ENCODE results near the gene PRRG3.

Gene PRRG3

GRCh38 chrX:151697522-151697921, 2.3 kb downstream of the PRRG3 start:
- Histone ChIP-seq H3K36me3 (ENCODE audit: insufficient read depth, low read length) (no peaks in the 10 kb centered on the region), H3K9me3 (ENCODE audit: low read length) (no peaks in the 10 kb centered on the region), H3K4me1 (ENCODE audit: insufficient read depth, low read length) (no peaks in the 10 kb centered on the region), H3K4me3 (ENCODE audit: low read depth in 1 of 2, low read length in 2 of 2) (no peak overlapping the region), H3K27me3 (ENCODE audit: control insufficient read depth in 1 of 2, insufficient read depth in 2 of 2, low read length in 2 of 2) (peaks cover 0 to 7% of the 10 kb centered on the region in 2 donors), H3K27ac (ENCODE audit: low read depth, low read length) (no peak overlapping the region), H3K9ac (ENCODE audit: low read length) (no peak overlapping the region)

- peaks cover 0 to 3% of the 10 kb centered on the region in 2 donors for H3K27me3 ChIP-seq (ENCODE audit: control insufficient read depth in 1 of 2, insufficient read depth in 2 of 2, low read length in 2 of 2)
- H3K9me3 ChIP-seq (ENCODE audit: low read length), result no peaks in the 10 kb centered on the region
- no peak overlapping the region for H3K9ac ChIP-seq (ENCODE audit: low read length)
- H3K4me1 ChIP-seq (ENCODE audit: insufficient read depth, low read length), result no peaks in the 10 kb centered on the region
- H3K36me3 ChIP-seq (ENCODE audit: insufficient read depth, low read length), result no peaks in the 10 kb centered on the region
- H3K4me3 ChIP-seq (ENCODE audit: low read depth in 1 of 2, low read length in 2 of 2), result no peak overlapping the region
- no peak overlapping the region for H3K27ac ChIP-seq (ENCODE audit: low read depth, low read length)
These were observed 3.2 kb downstream of the PRRG3 start for GRCh38 chrX:151698485-151698884.

GRCh38 chrX:151699746-151700145, 4.5 kb downstream of the PRRG3 start:
- no peak overlapping the region for H3K9ac ChIP-seq (ENCODE audit: low read length)

GRCh38 chrX:151700581-151700980, 5.3 kb downstream of the PRRG3 start:
- H3K9ac ChIP-seq (ENCODE audit: low read length), result no peak overlapping the region
- no peak overlapping the region for H3K27ac ChIP-seq (ENCODE audit: low read depth, low read length)
- no peak overlapping the region for H3K4me3 ChIP-seq (ENCODE audit: low read depth in 1 of 2, low read length in 2 of 2)
- H3K9me3 ChIP-seq (ENCODE audit: low read length), result no peaks in the 10 kb centered on the region
- peaks cover 0 to 3% of the 10 kb centered on the region in 2 donors for H3K27me3 ChIP-seq (ENCODE audit: control insufficient read depth in 1 of 2, insufficient read depth in 2 of 2, low read length in 2 of 2)
- no peaks in the 10 kb centered on the region for H3K4me1 ChIP-seq (ENCODE audit: insufficient read depth, low read length)
- no peaks in the 10 kb centered on the region for H3K36me3 ChIP-seq (ENCODE audit: insufficient read depth, low read length)

More at GRCh38 chrX:151699746-151700145, 4.5 kb downstream of the PRRG3 start:
- H3K9me3 ChIP-seq (ENCODE audit: low read length), result no peaks in the 10 kb centered on the region
- H3K27me3 ChIP-seq (ENCODE audit: control insufficient read depth in 1 of 2, insufficient read depth in 2 of 2, low read length in 2 of 2), result peaks cover 0 to 3% of the 10 kb centered on the region in 2 donors
- no peak overlapping the region for H3K4me3 ChIP-seq (ENCODE audit: low read depth in 1 of 2, low read length in 2 of 2)
- no peaks in the 10 kb centered on the region for H3K4me1 ChIP-seq (ENCODE audit: insufficient read depth, low read length)
- H3K36me3 ChIP-seq (ENCODE audit: insufficient read depth, low read length), result no peaks in the 10 kb centered on the region
- H3K27ac ChIP-seq (ENCODE audit: low read depth, low read length), result no peak overlapping the region

- Histone ChIP-seq H3K9me3 (ENCODE audit: low read length) (no peaks in the 10 kb centered on the region), H3K27ac (ENCODE audit: low read depth, low read length) (no peak overlapping the region), H3K27me3 (ENCODE audit: control insufficient read depth in 1 of 2, insufficient read depth in 2 of 2, low read length in 2 of 2) (peaks cover 0 to 2% of the 10 kb centered on the region in 2 donors), H3K36me3 (ENCODE audit: insufficient read depth, low read length) (no peaks in the 10 kb centered on the region), H3K4me3 (ENCODE audit: low read depth in 1 of 2, low read length in 2 of 2) (no peak overlapping the region), H3K9ac (ENCODE audit: low read length) (no peak overlapping the region), H3K4me1 (ENCODE audit: insufficient read depth, low read length) (no peaks in the 10 kb centered on the region)
These were observed 5.8 kb downstream of the PRRG3 start for GRCh38 chrX:151701071-151701470.

- Histone ChIP-seq H3K27me3 (ENCODE audit: control insufficient read depth in 1 of 2, insufficient read depth in 2 of 2, low read length in 2 of 2) (no peaks in the 10 kb centered on the region), H3K4me3 (ENCODE audit: low read depth in 1 of 2, low read length in 2 of 2) (no peak overlapping the region), H3K9ac (ENCODE audit: low read length) (no peak overlapping the region), H3K27ac (ENCODE audit: low read depth, low read length) (no peak overlapping the region), H3K4me1 (ENCODE audit: insufficient read depth, low read length) (no peaks in the 10 kb centered on the region), H3K9me3 (ENCODE audit: low read length) (no peaks in the 10 kb centered on the region), H3K36me3 (ENCODE audit: insufficient read depth, low read length) (no peaks in the 10 kb centered on the region)
These were observed 6.3 kb downstream of the PRRG3 start for GRCh38 chrX:151701531-151701930.

- Histone ChIP-seq H3K9me3 (ENCODE audit: low read length) (no peaks in the 10 kb centered on the region), H3K36me3 (ENCODE audit: insufficient read depth, low read length) (no peaks in the 10 kb centered on the region), H3K27ac (ENCODE audit: low read depth, low read length) (no peak overlapping the region), H3K27me3 (ENCODE audit: control insufficient read depth in 1 of 2, insufficient read depth in 2 of 2, low read length in 2 of 2) (no peaks in the 10 kb centered on the region), H3K4me1 (ENCODE audit: insufficient read depth, low read length) (no peaks in the 10 kb centered on the region), H3K9ac (ENCODE audit: low read length) (no peak overlapping the region), H3K4me3 (ENCODE audit: low read depth in 1 of 2, low read length in 2 of 2) (no peak overlapping the region)
These were observed 6.9 kb downstream of the PRRG3 start for GRCh38 chrX:151702026-151702714.

GRCh38 chrX:151702741-151703340, 7.6 kb downstream of the PRRG3 start:
- Histone ChIP-seq H3K9ac (ENCODE audit: low read length) (no peak overlapping the region), H3K27me3 (ENCODE audit: control insufficient read depth in 1 of 2, insufficient read depth in 2 of 2, low read length in 2 of 2) (no peaks in the 10 kb centered on the region), H3K27ac (ENCODE audit: low read depth, low read length) (no peak overlapping the region), H3K4me1 (ENCODE audit: insufficient read depth, low read length) (no peaks in the 10 kb centered on the region), H3K36me3 (ENCODE audit: insufficient read depth, low read length) (no peaks in the 10 kb centered on the region), H3K9me3 (ENCODE audit: low read length) (no peaks in the 10 kb centered on the region), H3K4me3 (ENCODE audit: low read depth in 1 of 2, low read length in 2 of 2) (no peak overlapping the region)

GRCh38 chrX:151703487-151703886, 8.2 kb downstream of the PRRG3 start:
- Histone ChIP-seq H3K9ac (ENCODE audit: low read length) (no peak overlapping the region), H3K4me3 (ENCODE audit: low read depth in 1 of 2, low read length in 2 of 2) (no peak overlapping the region), H3K27ac (ENCODE audit: low read depth, low read length) (no peak overlapping the region)

GRCh38 chrX:151704041-151704663, 8.9 kb downstream of the PRRG3 start:
- Histone ChIP-seq H3K4me3 (ENCODE audit: low read depth in 1 of 2, low read length in 2 of 2) (no peak overlapping the region), H3K27ac (ENCODE audit: low read depth, low read length) (no peak overlapping the region), H3K27me3 (ENCODE audit: control insufficient read depth in 1 of 2, insufficient read depth in 2 of 2, low read length in 2 of 2) (no peaks in the 10 kb centered on the region), H3K36me3 (ENCODE audit: insufficient read depth, low read length) (no peaks in the 10 kb centered on the region), H3K9ac (ENCODE audit: low read length) (no peak overlapping the region), H3K4me1 (ENCODE audit: insufficient read depth, low read length) (no peaks in the 10 kb centered on the region), H3K9me3 (ENCODE audit: low read length) (no peaks in the 10 kb centered on the region)

More at GRCh38 chrX:151703487-151703886, 8.2 kb downstream of the PRRG3 start:
- Histone ChIP-seq H3K9me3 (ENCODE audit: low read length) (no peaks in the 10 kb centered on the region), H3K27me3 (ENCODE audit: control insufficient read depth in 1 of 2, insufficient read depth in 2 of 2, low read length in 2 of 2) (no peaks in the 10 kb centered on the region), H3K4me1 (ENCODE audit: insufficient read depth, low read length) (no peaks in the 10 kb centered on the region), H3K36me3 (ENCODE audit: insufficient read depth, low read length) (no peaks in the 10 kb centered on the region)

GRCh38 chrX:151708821-151709220, 13.6 kb downstream of the PRRG3 start:
- Histone ChIP-seq H3K9ac (ENCODE audit: low read length) (no peak overlapping the region), H3K36me3 (ENCODE audit: insufficient read depth, low read length) (no peaks in the 10 kb centered on the region), H3K4me1 (ENCODE audit: insufficient read depth, low read length) (no peaks in the 10 kb centered on the region), H3K27ac (ENCODE audit: low read depth, low read length) (no peak overlapping the region), H3K4me3 (ENCODE audit: low read depth in 1 of 2, low read length in 2 of 2) (no peak overlapping the region), H3K27me3 (ENCODE audit: control insufficient read depth in 1 of 2, insufficient read depth in 2 of 2, low read length in 2 of 2) (peaks cover 4 to 5% of the 10 kb centered on the region in 2 donors), H3K9me3 (ENCODE audit: low read length) (no peaks in the 10 kb centered on the region)
